ENCODE results near the gene GREB1.

The GREB1 gene

DNA sequence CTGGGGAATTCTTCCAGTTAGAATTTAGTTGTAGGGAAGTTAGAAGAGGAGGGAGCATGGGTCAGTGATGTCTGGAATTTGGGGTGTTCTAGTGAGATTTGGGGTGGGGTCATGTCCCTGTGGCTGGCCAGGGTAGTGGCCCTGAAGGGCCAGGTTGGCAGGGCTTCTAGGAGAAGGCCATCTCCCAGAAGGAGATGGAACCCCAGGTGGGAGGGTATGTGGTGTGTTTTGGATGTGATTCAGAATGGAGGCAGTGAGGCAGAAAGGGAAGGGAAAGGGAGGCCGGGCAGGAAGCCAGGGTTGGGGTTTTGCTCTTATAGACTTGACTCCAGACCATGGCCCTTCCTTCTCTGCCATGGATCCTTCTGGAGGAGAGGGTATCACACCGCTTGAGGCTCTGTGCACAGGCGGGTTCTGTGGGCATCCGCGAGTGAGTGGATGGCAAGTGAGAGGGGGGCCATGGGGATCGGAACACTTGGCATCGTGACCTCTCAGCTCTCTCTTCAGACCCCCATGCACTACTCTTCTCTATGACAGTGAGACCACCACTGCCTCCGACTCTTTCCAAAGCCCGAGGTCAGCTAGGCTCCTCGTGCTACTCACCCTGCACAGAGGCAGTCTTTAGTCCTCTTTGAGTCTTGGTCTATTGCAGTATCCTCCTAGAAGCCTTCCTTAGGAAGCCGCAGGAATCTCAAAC, 7.3 kb downstream of the GREB1 start:
- no peak for DNase-seq

DNA sequence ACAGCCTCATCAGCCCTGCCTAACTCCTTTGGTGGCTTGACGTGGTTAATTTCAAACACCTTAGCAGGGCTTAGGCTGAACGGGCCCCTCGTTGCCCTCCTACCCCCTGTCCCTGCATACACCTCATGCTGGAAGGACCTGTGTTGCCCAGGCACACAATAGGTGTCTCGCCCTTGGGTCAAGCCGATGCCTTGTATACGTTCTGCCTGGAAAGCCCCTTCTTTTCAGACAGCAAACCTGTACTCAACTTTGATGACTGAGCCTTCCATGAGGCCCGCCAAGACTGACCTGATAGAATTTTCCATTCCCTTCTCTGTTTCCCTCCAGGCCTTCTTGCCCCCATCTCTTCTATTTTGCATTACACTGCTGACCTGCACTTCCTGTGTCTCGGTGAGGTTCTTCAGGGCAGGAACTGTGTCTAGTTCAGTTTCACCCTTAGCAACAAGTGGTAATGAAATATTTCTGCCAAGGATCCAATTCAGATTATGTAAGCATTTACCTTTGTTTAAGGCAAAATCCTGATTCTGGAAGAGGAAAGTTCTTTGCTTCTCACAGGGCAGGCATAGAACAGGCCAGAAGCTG, 7.9 kb downstream of the GREB1 start:
- DNase-seq = no peak

DNA sequence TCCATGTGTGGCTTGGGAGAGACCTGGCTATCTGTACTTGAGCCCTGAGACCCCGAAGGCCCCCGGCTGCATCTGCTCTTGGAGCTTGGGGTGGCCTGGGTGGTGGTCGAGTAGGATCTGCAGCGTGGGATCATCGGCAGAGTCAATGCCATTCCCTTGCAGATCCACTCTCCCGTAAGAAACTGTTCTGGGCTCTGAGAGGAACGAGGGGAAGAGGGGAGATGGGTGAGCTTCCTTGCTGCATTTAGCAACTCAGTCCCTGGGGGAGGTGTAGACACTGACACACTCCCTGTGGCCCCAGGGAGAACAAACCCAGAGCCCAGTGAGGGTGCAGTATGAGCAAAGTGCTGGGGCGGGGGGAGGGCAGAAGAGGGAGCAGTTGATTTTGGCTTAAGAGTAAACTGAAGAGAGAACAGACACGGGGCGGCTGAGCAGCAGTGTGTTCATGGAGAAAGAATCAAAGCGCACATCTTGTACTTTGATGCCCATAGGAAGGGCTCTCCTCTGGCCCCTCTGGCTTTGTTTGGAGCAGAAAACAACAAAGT, 8.5 kb downstream of the GREB1 start:
- no peak for DNase-seq

DNA sequence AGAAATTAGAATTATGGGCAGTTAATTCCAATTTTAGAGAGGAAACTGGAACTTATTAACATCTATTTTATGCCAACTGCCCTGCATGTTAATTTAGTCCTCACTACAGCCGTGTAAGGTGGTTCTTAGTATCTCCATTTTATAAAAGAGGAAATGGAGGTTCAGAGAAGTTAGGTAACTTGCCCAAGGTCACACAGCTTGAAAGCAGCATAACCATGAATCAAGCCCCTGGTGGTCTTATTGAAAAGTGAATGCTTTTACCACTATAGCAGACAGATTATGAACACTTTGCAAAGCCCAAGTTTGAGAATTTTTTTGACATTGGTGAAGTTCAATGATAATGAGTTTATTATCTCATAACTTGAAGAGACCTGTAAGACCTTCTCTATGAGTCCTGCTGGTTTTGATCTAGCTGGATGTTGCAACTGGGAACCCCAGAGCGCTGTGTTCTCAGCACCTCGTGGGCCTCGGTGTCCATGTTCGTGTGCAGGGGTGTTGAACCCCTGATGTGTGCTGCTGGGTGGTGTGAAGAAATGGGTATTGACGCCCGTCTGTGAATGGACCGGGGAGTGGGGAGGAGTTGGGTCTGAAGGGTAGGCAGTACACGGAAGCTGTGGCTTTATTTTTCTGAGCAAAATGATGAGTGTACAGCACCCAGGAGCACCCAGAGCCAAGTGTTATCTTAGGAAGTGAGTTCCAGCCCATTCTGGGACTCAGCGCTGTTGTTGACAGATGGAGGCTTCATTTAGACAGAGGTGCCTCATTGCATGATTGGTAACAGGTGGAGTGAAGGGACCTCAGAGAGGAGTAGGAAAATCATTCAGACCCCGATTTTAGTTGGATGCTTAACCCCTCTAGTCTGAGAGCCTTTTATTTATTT, 9.7 kb downstream of the GREB1 start:
- no peak for DNase-seq

DNA sequence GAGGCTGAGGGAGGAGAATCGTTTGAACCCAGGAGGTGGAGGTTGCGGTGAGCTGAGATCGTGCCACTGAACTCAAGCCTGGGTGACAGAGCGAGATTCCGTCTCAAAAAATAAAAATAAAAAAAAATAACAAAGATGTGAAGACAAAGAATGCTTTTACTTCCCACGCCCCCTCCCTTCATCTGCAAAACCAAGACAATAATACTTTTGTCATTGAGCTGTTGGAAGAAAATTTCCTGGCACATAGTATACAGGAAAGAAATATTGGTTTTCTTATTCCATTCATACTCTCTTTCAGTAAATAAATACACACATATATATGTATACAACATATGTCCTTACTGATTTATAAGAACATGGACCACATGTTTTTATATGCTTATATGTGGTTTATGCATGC, 12.2 kb downstream of the GREB1 start:
- DNase-seq = no peak

DNA sequence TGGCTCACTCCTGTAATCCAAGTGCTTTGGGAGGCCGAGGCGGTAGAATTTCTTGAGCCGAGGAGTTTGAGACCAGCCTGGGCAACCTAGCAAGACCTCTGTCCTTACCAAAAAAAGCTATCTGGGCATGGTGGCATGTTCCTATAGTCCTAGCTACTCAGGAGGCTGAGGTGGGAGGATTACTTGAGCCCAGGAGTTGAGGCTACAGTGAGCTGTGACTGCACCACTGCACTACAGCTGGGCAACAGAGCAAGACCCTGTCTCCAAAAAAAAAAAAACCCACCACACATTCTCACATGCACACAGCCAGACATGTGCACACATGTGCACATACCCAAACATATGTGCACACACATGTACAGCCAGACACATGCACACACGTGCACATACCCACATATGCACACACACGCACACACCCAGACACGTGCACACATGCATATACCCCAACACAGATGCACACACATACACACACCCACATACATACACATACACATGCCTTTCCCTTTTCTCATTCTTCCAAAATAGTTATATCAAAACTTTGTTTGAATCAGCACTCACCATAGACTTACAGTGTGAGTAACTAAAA, 14.2 kb downstream of the GREB1 start:
- DNase-seq = no peak

DNA sequence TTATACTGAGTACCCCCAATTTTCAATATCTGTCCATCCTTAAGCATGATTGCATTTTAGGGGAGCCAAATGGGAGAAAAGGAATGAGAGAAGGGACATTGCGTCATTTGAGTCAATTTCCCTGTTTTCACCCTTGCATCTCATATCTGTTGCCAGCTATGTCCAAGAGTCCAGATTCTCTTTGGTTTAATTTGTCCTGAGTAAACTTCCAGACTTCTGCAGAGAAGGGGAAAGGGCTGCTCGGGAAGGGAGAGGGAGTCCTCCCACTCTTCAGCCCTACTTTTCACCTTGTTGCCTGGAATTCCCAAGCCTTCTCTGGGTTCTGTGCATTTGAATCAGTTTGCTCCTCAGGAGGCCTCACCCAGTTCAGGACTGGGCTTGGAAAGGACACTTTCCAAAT, 16.5 kb downstream of the GREB1 start:
- DNase-seq = no peak

DNA sequence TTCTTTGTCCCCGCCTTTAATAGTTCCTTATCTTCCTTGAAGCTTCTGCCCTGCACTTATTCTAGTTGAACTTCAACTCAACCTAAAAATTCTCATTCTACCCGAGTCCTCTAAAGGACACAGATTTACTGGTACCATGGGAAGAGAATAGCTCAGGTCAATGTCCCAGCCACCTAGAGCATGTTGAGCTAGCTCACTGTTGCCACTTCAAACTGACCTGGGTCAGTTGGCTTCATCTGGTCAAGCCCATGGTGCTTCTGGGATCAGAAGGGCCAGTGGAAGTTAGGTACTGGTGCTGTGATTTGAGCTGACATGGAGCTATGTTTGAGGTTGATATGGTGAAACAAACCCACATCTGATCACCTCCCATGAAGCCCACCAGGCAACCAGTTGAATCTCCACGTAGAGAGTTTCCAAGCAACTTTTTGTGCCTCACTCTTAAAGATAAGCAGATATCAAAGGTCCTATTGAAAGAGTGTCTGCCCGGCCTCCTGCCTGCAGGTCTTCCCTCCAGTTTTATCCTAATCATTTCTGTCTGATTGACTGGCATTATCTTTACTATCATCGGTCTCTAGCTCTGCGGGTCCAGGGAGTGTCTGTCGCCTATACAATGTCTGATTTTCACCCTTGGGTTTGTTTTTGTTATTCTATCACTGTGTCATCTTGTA, 17.2 kb downstream of the GREB1 start:
- DNase-seq = no peak

DNA sequence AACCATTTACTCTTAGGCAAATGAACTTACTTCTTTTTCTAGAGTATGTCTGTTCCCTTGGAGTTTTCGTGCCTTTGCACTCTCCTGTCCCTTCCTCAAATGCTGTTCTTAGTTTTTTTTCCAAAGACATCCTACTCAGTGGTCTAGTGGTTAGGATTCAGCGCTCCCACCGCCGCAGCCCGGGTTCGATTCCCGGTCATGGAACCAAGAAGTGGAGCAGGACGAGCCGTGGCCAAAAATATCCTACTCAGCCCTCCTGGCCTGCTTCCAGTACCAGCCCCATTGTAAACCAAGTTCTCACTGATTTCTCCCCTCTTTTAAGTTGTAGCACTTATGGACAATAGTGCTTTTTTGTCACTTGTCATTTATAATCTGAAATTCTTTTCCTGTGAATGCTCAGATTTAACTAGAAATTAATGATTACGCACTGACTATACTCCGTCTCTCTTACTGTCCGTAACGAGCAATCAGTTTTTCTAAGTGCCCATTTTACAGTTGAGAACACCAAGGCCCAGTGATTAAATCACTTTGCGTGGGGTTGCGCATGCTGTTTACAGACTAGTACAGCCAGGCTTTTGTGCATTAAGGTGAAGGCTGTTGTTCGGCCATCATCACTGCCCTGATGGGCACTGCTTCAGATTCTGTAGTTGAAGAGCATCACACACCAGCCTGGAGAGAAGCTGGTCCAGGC, 17.9 kb downstream of the GREB1 start:
- no peak for DNase-seq

DNA sequence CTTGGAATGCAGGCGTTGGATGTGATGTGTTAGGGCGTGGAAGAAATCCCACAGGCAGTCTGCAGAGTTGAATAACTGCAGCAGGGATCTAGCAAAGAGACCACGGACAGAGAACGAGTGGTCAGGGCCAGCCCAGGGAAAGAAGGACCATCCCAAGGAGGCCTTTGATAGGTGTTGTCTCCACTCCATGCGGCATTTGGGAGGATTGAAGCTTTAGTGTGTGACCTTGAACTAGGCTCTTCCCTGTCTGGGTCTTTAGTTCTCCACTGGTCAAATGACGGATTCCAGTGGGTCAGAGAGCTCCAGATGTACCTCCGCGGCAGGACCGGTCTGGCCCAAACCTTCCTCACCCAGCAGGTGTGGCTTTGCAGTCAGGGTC, 18.4 kb downstream of the GREB1 start:
- no peak for DNase-seq

DNA sequence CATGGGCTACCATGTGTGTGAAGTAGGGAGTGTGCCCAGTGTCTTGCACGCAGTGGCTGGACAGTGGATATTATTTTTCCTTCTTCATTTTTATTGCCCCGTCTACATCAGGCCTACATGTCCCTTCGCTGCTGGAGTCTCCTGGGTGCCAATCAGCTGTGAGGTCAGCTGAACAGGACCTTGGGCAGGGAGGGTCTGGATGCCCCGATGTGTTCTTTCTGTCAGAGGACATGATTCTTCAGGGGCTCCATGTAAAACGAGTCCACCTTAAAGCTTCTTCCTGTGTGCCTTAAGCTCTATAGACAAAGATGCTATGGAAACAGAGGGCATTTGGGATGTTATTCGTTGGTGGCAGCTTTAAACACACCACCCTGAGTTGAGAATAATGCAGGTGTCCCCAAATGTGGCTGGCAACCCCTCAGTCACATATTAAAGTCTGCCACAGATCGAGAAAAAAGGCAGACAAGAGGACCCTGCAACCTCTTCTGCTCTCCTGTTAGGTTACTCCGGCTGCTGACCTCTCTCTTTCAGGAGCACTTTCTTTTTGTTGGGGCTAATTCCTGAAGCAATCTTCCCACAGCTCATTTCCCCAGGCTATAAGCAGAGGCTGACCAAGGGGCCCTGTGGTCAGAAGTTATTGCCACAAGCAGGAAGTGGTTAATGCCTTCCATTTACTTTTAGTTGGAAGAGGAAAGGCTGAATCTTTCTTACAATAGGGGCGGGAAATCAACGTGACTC, 20.0 kb downstream of the GREB1 start:
- DNase-seq = no peak

DNA sequence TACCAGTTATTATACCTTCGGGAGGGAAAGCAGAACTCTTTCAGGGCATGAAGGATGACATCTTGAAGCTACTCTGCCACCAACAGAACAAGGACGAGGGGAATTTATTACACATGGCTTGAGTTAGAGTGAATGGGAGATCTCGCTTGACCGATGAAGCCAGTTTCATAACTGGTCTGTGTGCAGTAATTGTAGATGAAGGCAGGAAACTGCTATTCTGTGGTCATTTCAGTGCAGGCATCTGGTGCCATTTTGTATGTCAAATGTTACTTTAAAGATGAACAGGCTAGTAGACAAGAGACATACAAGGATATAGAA, 20.5 kb downstream of the GREB1 start:
- no peak for DNase-seq

DNA sequence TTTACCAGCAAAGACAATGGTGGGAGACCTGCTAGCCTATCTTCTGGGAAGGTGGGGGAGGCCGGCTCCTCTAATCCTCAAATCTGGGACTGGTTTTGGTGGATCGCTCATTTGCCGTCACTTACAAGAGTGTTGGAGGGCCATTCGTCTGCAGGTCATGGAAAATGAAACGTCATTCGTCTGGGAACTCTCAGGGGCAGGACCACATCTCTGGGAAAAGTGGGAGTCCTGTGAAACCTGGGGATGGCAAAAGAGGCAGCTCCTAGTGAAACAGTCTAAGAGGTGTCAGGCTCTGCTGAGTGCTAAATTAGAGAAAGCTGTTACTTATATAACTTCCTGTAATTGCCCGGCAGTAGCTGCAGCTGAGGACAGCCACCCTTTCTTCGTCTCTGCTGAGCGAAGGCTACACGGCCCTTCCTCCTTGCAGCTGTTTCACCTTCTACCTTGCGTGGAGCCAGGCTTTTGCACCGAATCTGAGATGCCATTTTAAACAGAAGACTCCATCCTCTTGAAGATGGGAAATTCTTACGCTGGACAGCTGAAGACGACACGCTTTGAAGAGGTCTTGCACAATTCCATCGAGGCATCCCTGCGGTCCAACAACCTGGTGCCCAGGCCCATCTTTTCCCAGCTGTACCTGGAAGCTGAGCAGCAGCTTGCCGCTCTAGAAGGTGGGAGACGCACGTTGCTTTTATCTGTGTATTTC, 22.4 kb downstream of the GREB1 start:
- DNase-seq = no peak

DNA sequence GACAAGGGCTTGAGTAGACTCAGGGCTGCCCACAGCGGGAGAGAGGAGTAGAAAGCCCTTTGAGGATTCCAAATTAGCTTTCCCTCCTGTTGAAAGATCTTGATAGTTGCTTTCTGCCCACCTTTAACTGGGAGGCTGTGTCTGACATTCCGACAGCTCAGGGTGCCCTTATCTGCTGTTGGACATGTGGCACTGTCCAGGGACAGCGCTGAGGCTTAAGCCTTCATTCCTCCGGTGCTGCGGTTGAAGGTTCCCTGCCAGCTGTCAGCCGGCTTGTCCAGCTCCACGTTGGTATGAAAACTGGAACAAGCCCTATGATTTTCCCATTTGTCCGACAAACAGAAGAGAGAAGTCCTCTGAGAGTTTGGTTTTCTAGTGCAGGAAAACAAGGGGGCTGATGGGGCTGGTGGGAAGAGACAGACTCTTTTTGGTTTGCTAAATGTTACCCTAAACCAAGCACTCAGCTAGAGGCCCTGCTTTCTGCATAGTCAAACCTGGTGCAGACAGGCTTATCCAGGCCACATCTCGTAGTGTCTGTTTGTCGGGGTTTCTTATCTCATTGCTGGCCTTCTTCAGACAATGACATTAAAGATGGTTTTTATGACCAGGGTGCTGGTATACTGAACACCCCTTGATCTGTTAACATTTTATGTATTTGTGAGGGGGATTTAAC, 24.5 kb downstream of the GREB1 start:
- no peak for DNase-seq

DNA sequence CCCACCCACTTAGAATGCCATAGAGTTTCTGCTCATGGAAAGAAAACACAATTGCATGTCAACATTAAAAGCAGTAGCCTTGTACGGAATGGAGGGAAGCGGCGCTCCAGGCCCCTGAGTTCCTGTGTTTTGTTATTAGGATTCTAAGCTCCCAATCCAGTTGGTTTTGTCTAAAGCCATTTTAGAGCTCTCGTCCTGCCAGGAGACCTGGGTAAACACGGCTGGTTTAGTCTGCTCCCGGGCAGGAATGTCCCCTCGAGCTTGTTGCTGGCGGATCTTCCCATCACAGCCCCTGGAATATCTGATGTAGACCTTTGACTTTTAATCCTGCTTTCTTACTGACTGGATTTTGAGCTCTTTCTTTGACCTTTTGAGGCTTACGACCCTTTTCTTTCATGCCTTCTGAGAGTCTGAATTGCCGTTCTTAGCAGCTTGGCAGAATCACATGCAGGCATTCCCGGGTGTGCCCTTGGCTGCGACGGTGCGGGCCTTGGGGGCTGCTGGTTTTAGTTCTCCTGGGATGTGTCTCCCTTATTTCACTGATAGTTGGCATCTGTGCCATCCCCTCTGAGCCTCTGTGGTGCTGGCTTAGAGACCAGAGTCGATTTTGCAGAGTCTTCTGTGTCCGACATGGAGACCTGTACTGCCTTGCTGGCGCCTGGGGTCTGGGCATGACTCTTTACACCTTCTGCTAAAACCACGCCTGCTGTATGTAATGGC, 25.4 kb downstream of the GREB1 start:
- no peak for DNase-seq

DNA sequence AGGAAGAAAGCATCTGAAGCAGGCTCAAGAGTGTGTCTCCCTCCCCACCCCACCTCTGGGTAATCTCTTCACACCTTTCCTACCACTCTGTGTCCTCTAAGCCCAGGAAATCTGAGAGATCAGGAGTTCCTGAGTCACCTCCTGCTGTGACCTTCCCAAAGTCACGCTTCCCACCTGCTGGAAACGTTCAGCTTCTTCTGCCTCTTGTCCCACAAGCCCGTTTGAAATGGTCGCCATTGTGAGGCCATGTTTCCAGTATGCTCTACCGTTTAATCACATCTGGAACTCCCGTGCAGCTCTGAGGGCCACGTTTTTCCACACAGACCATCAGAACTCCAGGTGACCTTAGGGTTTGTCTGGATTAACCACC, 25.9 kb downstream of the GREB1 start:
- no peak for DNase-seq

DNA sequence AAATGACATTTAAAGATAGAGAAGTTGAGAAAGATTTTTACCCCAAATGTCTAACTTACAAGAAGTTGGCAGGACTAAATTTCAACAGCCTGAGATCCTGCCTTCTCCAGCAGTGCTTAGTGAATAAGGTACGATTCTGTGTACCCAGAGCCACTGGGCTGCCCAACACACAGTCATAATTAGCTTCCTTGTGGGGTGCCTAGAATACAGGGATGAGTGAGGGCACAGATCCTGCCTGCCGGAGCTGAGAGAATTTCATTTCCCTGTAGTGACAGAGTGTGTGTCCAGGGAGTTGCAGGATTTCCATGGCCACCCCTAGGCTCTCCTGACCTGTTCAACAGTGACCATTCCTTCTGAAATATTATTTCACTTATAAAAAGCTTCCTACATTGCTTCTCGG, 27.0 kb downstream of the GREB1 start:
- DNase-seq = no peak

DNA sequence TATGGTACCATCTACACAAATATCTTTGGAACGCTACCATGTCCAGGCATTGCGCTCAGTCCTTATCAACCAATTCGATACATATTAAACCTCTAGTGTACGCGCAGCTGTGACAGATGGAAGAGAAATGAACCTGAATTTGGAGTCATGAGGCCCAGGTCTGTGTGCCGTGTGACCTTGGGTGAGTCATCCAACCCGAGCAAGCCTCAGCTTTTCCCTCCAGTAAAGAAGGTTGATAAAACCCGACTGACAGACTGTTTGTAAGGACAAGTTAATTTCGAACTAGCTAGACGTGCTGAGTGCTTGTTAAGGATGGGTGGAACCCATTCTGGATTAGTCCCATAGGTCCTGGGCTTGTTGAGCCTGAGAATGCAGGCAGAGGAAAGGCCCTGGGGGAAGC, 28.2 kb downstream of the GREB1 start:
- no peak for DNase-seq

DNA sequence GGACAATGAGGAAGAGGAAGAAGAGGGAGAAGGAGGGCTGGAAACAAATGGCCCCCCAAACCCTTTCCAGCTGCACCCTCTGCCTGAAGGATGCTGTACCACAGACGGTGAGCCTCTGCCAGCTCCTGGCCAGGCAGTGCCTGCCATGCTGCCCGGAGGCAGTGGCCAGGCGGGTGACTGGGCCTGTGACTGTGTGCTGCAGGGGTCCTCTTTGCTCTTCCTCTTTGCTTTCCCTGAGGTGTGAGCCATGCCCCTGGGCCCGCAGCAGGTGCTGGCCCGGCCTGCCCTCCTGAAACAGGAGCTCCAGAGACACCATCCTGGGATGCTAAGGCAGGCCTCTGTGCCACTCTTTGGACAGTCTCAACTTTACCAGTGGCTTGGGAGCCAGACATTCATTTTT, 28.6 kb downstream of the GREB1 start:
- DNase-seq = no peak

Data from activated T-cell treated with anti-CD3 and anti-CD28 coated beads, Interleukin-2, amount 50 U/mL, for 1 hour (primary cell).